PC-9 (cell line): ENCODE results near the gene FBXL5. TPM values are rescaled to one million over a fixed set of nuclear protein-coding genes. Genes with fewer than 3 reads are reported as not detected.

Experiments
- BruUV-seq: library from RNA; stranded (reverse); fragments of 400-500 nt; replicated peaks from 2 replicates; lab custom pipeline; 2021; lab: Mats Ljungman, UMichigan
- CTCF ChIA-PET: fragments of 300-600 bp; sonication (Branson Sonifier 250); formaldehyde crosslinking; loops from one replicate; lab custom pipeline; 2022; ENCODE audit warnings: antibody characterized with exemption; lab: Charles Lee
- POLR2A ChIA-PET: fragments of 300-600 bp; sonication (Branson Sonifier 250); formaldehyde crosslinking; loops from one replicate; lab custom pipeline; 2022; ENCODE audit warnings: antibody characterized with exemption; ENCODE audit not compliant: unreplicated experiment; lab: Charles Lee
- DNase-seq, 2 experiments: peaks; one replicate each; pipeline versions ENCODE4 v3.0.0 to v3.0.0-alpha.2; 2015 to 2022; ENCODE audit warnings: mixed read lengths in 1 of 2
- H2AFZ ChIP-seq: fragments of 200-600 bp; sonication (generic); 2 replicates; pipeline ENCODE4 v1.8.1; 2017; ENCODE audit warnings: antibody characterized with exemption
- H3F3A ChIP-seq: fragments of 200-600 bp; sonication (generic); 2 replicates; pipeline ENCODE4 v1.8.1; 2017; ENCODE audit warnings: antibody characterized with exemption, mild to moderate bottlenecking, low read depth; ENCODE audit not compliant: insufficient read depth
- H3K27ac ChIP-seq: fragments of 200-600 bp; sonication (generic); 2 replicates; pipeline ENCODE4 v1.6.1; 2016; ENCODE audit warnings: mixed run types
- H3K27me3 ChIP-seq: fragments of 200-600 bp; sonication (generic); 2 replicates; pipeline ENCODE4 v1.6.1; 2016; ENCODE audit warnings: low read depth, mixed run types; ENCODE audit not compliant: insufficient read depth
- H3K36me3 ChIP-seq: fragments of 200-600 bp; sonication (generic); 2 replicates; pipeline ENCODE4 v1.6.1; 2016; ENCODE audit warnings: low read depth, mixed run types
- H3K4me1 ChIP-seq: fragments of 200-600 bp; sonication (generic); replicated peaks from 2 replicates; pipeline ENCODE4 v1.6.1; 2016; ENCODE audit warnings: mixed run types; ENCODE audit not compliant: insufficient read depth
- H3K4me2 ChIP-seq: fragments of 200-600 bp; sonication (generic); 2 replicates; pipeline ENCODE4 v1.6.1; 2017; ENCODE audit warnings: mixed run types
- H3K4me3 ChIP-seq: fragments of 200-600 bp; sonication (generic); 2 replicates; pipeline ENCODE4 v1.6.1; 2016; ENCODE audit warnings: mixed run types
- H3K79me2 ChIP-seq: fragments of 200-600 bp; sonication (generic); 2 replicates; pipeline ENCODE4 v1.6.1; 2017; ENCODE audit warnings: low read depth, mixed run types
- H3K9me2 ChIP-seq: fragments of 200-600 bp; sonication (generic); 2 replicates; pipeline ENCODE4 v1.8.1; 2017; ENCODE audit warnings: mild to moderate bottlenecking; ENCODE audit not compliant: insufficient read depth
- H3K9me3 ChIP-seq: fragments of 200-600 bp; sonication (generic); 2 replicates; pipeline ENCODE4 v1.8.1; 2016; ENCODE audit warnings: low read depth; ENCODE audit not compliant: insufficient read depth
- H4K20me1 ChIP-seq: fragments of 200-600 bp; sonication (generic); 2 replicates; pipeline ENCODE4 v1.8.1; 2017; ENCODE audit not compliant: insufficient read depth
- CTCF ChIP-seq: fragments of 200-600 bp; sonication (generic); conservative IDR thresholded peaks from 2 replicates; pipeline ENCODE4 v1.6.1; 2017; ENCODE audit warnings: mixed run types, antibody characterized with exemption, mild to moderate bottlenecking, moderate library complexity
- EZH2 ChIP-seq: fragments of 200-600 bp; sonication (generic); IDR thresholded peaks from 2 replicates; pipeline ENCODE4 v1.8.0; 2017; ENCODE audit warnings: antibody characterized with exemption, low read depth
- intact Hi-C: fragments of 100-400 bp; cut with micrococcal nuclease; formaldehyde crosslinking; loops from one replicate; pipeline ENCODE4 v1.10.0; 2022; ENCODE audit not compliant: unreplicated experiment
- total RNA-seq: library from RNA; stranded (reverse); gene quantifications from 2 replicates; pipeline ENCODE4 v1.2.3, GENCODE V29; 2021

Gene FBXL5
- total RNA-seq, 1 experiment from 2014 or later: 40.7 TPM

GRCh38 chr4:15676039-15676438 is 20.9 kb upstream of the FBXL5 start:
- Histone ChIP-seq H3F3A (peaks cover 10% of the 10 kb centered on the region; the same call in 1 of the 2 replicates), H2AFZ (no peak overlapping the region), H3K79me2 (peaks cover 76% of the 10 kb centered on the region), H3K9me3 (no peaks in the 10 kb centered on the region), H3K27me3 (no peaks in the 10 kb centered on the region), H3K4me3 (no peak overlapping the region), H3K4me1 (peaks cover 35% of the 10 kb centered on the region), H3K36me3 (no peaks in the 10 kb centered on the region; the same call in 1 of the 2 replicates), H3K9me2 (no peaks in the 10 kb centered on the region), H4K20me1 (no peaks in the 10 kb centered on the region), H3K27ac (no peak overlapping the region), H3K4me2 (no peak overlapping the region)
- DNase-seq: no peak
- intact Hi-C loops: no loop called here
- no TSS peak for BruUV-seq
- POLR2A ChIA-PET: no interaction called here
- CTCF ChIA-PET: no interaction called here
- TF ChIP-seq CTCF: no peak
- no peak for TF ChIP-seq EZH2

GRCh38 chr4:15675356-15675755 is 20.2 kb upstream of the FBXL5 start:
- no peaks in the 10 kb centered on the region for H3K9me2 ChIP-seq
- H3K4me1 ChIP-seq: peaks cover 33% of the 10 kb centered on the region
- ChIA-PET CTCF (interaction anchor here (0.7 kb wide), 1 partner anchor 90 kb away, joined by 5 read pairs; no protein-coding TSS in a partner anchor), POLR2A (no interaction called here)
- H3K36me3 ChIP-seq: no peaks in the 10 kb centered on the region; the same call in 1 of the 2 replicates
- H3K27ac ChIP-seq: no peak overlapping the region
- no peaks in the 10 kb centered on the region for H4K20me1 ChIP-seq
- intact Hi-C loops: no loop called here
- H3K79me2 ChIP-seq: peaks cover 70% of the 10 kb centered on the region
- H3K4me3 ChIP-seq: no peak overlapping the region
- no peak overlapping the region for H3K4me2 ChIP-seq
- TF ChIP-seq EZH2 (no peak), CTCF (no peak)
- BruUV-seq: no TSS peak
- H3F3A ChIP-seq: 0 out of 2 replicates have a peak, but pooled peaks cover 10% of the 10 kb centered on the region
- no peaks in the 10 kb centered on the region for H3K9me3 ChIP-seq
- H2AFZ ChIP-seq: no peak overlapping the region
- DNase-seq: no peak
- H3K27me3 ChIP-seq: no peaks in the 10 kb centered on the region

- CTCF ChIA-PET: interaction anchor here (0.7 kb wide), 1 partner anchor 89 kb away, joined by 5 read pairs; no protein-coding TSS in a partner anchor
- BruUV-seq: no TSS peak
Observed at GRCh38 chr4:15674926-15675325, 19.8 kb upstream of the FBXL5 start.

More at GRCh38 chr4:15674926-15675325, 19.8 kb upstream of the FBXL5 start:
- POLR2A ChIA-PET: no interaction called here
- intact Hi-C loops: no loop called here
- no peak overlapping the region for H2AFZ ChIP-seq
- H3K9me3 ChIP-seq: no peaks in the 10 kb centered on the region
- H3K27ac ChIP-seq: no peak overlapping the region
- H3K4me1 ChIP-seq: peaks cover 28% of the 10 kb centered on the region
- no peak for DNase-seq
- 0 out of 2 replicates have a peak, but pooled peaks cover 10% of the 10 kb centered on the region for H3F3A ChIP-seq
- no peak for TF ChIP-seq EZH2
- TF ChIP-seq CTCF: no peak
- no peaks in the 10 kb centered on the region; the same call in 1 of the 2 replicates for H3K36me3 ChIP-seq
- no peaks in the 10 kb centered on the region for H3K27me3 ChIP-seq
- no peak overlapping the region for H3K4me2 ChIP-seq
- peaks cover 69% of the 10 kb centered on the region for H3K79me2 ChIP-seq
- no peak overlapping the region for H3K4me3 ChIP-seq
- no peaks in the 10 kb centered on the region for H4K20me1 ChIP-seq
- no peaks in the 10 kb centered on the region for H3K9me2 ChIP-seq
